Stimulated activated CD4-positive, alpha-beta T cell treated with anti-CD3 and anti-CD28 coated beads, Interleukin-4, amount 100 ng/mL, for 4 hours (primary cell): ENCODE measurements around the gene FZD2.
"Not testable (repeated sequence)": the region's sequence is repeated elsewhere in the genome, so short reads cannot be mapped to it uniquely, and the experiment has no call there.

Experiments
- DNase-seq, 2 experiments: peaks; one replicate each; pipeline ENCODE4 v3.0.0-alpha.2; 2020

Gene FZD2

GRCh38 chr17:44556832-44557606 is at the start of gene FZD2:
FZD2 (plus strand) TSS chr17:44557484; CDS start chr17:44557689, 205 bp downstream.
- DNase-seq: peak; percentile 10 to 27

DNA sequence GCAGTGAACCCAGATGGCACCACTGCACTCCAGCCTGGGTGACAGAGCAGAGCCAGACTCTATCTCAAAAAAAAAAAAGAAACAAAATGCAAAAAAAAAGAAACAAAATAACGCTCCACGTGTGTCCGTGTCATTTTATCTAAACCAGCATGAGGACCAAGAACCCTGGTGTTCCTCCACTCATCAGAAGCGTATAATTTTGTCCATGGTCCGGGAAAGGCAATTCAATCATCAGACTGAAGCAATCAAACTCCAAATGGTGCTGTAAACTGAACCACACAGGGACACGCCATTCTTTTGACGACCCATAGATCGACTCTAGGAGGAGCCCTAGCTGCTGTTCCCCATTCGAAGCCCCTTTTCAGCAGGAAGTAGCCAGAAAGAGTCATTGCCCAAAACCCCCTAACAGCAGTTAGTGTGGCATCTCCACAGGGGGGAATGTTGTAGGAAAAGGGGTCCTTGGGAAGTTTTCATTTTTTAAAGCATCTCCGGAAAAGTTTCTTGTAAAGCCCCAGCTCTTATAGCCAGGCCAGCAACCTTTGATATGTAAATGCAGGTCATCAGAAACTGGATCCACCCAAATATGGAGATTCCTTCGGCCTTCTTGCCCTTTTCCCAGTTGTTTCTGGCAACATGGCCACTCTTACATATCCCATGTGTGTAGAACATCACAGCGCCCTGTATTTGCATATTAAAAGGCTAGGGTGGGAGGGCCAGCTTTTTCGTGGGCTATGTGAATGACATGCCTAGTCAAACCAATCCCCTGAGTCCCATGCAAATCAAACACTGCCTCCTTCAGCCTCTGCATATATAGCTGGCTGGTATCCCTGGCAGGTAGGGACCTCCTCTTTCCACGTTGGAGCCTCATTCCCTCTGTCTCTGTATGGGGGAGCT is 45.8 kb upstream of the FZD2 start:
- not testable (repeated sequence) for DNase-seq

- DNase-seq: no peak
These were observed 39.3 kb upstream of the FZD2 start for GRCh38 chr17:44518032-44518431.

DNA sequence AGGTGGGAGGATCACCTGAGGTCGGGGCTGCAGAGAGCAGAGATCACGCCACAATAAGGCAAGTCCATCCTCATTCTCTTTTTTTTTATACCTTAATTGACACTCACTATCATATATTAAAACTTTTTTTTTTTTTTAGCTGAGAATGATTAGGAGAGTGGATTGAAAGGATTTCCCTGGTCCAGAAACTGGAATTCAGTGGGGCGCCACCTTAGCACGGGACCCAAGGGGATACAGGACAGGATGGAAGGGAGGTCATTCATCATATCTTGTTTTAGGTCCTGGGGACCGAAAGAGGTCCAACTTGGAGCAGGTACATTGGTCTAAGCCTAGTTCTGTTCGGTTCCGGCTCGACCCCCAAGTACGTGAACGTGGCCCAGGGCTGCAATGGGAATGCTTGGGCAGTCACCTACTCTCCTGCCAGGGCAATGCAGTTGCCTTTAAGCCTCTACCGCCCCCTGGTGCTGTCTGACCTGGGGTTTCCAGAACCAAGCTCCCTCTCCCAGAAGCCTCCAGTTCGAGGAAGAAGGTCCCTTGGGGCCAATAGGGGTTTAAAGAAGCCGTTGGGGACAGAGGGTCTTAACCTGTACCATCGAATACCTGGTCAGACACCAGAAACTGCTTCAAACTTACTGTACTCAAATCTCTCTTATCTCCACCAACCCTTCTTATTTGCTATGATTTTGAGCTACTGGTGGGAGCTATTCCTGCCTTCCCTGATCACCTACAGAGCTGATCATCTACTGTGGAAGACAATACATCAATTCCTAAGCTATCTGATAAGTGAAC is 34.2 kb upstream of the FZD2 start:
- peak; percentile 37 to 50 for DNase-seq

GRCh38 chr17:44523672-44523972 is 33.7 kb upstream of the FZD2 start:
- no peak for DNase-seq

- DNase-seq: no peak
These were observed 30.2 kb upstream of the FZD2 start for GRCh38 chr17:44527102-44527501.

- no peak for DNase-seq
These were observed 29.3 kb upstream of the FZD2 start for GRCh38 chr17:44527954-44528353.

- no peak for DNase-seq
These were observed 27.4 kb upstream of the FZD2 start for GRCh38 chr17:44529864-44530263.

GRCh38 chr17:44530896-44531418 is 26.3 kb upstream of the FZD2 start:
- no peak for DNase-seq

DNA sequence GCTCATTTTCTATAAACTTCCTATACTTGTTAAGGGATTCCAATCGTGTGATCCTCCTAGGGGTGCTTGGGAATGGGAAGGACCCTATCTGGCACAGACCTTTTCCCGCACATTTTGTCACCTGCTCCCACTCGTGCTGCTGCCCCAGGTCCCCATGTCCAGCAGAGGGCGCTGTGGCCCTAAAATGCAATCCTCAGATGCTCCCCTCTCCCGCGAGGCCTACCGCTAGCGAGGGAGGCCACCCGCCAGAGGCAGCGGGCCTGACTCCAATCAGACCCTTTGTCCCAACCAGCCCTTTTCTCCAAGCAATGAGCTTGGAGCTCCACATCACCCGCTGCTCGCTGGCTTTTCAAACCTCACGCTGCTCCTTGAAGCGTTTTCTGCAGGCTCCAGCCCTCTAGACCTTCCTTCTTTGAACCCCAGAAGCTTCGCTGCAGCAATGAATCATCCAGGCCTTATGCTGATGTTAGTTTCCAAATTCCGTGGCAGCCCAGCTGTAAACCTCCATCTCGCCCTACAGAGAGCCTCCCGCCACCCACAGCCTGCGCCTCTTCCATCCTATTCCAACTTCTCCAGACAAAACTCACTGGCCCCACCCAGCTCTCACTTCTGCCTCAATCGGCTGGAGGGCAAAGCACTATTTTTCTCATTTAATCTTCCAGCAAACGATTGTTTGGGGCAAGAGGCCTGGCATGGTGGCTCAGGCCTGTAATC is 23.6 kb upstream of the FZD2 start:
- DNase-seq: peak; percentile 74 to 86

- no peak for DNase-seq
These were observed 21.0 kb upstream of the FZD2 start for GRCh38 chr17:44536090-44536953.

- not testable (repeated sequence) for DNase-seq
These were observed 19.4 kb upstream of the FZD2 start for GRCh38 chr17:44537922-44538321.

GRCh38 chr17:44539673-44540072 is 17.6 kb upstream of the FZD2 start:
- DNase-seq: no peak

- DNase-seq: no peak
These were observed 16.8 kb upstream of the FZD2 start for GRCh38 chr17:44540246-44541084.

DNA sequence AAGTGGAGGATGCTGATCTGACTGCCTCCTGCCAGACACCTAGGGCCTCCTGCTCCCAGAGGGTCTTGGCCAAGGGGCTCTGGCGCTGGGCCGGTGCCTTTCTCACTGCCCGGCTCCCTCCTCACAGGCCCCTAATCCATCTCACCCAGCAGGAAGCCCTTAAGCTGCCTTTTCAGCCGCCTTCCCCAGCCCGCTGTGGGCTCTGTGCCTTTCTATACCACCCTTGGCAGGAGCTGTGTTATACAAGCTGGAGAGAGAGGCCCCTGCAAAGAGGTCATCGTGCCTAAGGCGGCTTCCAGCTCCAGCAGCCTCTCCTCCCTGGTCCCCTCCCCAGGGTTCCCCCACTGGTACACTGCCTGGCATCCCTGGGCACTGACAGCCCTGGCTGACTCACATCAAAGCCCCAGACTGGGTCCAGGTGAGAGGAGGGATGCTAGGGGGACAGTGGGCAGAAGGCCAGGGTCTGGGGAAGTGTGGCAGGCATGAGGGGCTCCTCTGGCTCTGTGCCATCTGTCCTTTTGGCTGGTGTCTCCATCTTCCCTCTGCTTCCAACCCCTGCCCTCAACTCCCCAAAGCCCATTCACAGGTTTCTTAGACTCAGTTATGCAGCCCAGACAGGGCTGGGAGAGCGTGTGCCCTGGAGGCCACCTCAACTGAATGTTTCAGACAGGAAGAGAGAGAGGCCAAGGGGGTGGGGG is 15.3 kb upstream of the FZD2 start:
- no peak for DNase-seq

GRCh38 chr17:44543213-44543904 is 13.9 kb upstream of the FZD2 start:
- DNase-seq: no peak

- no peak for DNase-seq
These were observed 13.3 kb upstream of the FZD2 start for GRCh38 chr17:44543905-44544523.
